Adrenal gland (tissue), 12 donors: Measurements from ENCODE around the gene MORN1. TPM values are rescaled to one million over a fixed set of nuclear protein-coding genes. Genes with fewer than 3 reads are reported as not detected.

Experiments used
- DNase-seq, 7 donors: peaks; one replicate each; pipeline ENCODE4 v3.0.0-alpha.2; 2019 to 2020
- H3K27ac ChIP-seq, 5 donors: fragments of 200-600 bp; sonication (generic) in 4 of 5; 1 replicate in 3 of 5; 2 replicates in 2 of 5; pipeline versions ENCODE4 v1.5.1 to v1.8.0; 2016 to 2020; ENCODE audit warnings: mild to moderate bottlenecking in 1 of 5
- H3K27me3 ChIP-seq: fragments of 200-600 bp; 2 replicates; pipeline ENCODE4 v1.8.0; 2021
- H3K36me3 ChIP-seq, 2 donors: fragments of 200-600 bp; replicated peaks in 1 of 2; 1 replicate in 1 of 2; 2 replicates in 1 of 2; pipeline versions ENCODE4 v1.5.1 to v1.8.0; 2018 to 2022
- H3K4me1 ChIP-seq, 2 donors: fragments of 200-600 bp; replicated peaks in 1 of 2; 1 replicate in 1 of 2; 2 replicates in 1 of 2; pipeline versions ENCODE4 v1.5.1 to v1.8.0; 2018 to 2021
- H3K4me3 ChIP-seq, 4 donors: fragments of 200-600 bp; sonication (generic) in 3 of 4; one replicate each; pipeline ENCODE4 v1.5.1; 2016 to 2018
- H3K9me3 ChIP-seq, 3 donors: fragments of 200-600 bp; sonication (generic) in 1 of 3; replicated peaks in 1 of 3; 1 replicate in 2 of 3; 2 replicates in 1 of 3; pipeline versions ENCODE4 v1.5.1 to v1.8.0; 2016 to 2021
- CTCF ChIP-seq, 6 experiments: fragments of 450-650 bp in 4 of 6; fragments of 200-600 bp in 2 of 6; sonication (generic) in 1 of 6; IDR thresholded peaks; 1 replicate in 5 of 6; 2 replicates in 1 of 6; pipeline versions ENCODE4 v1.5.1 to v1.8.0; 2016 to 2021; ENCODE audit warnings: antibody characterized with exemption in 6 of 6, mild to moderate bottlenecking in 2 of 6, moderate library complexity in 1 of 6
- POLR2A ChIP-seq, 2 donors: fragments of 450-650 bp; IDR thresholded peaks; one replicate each; pipeline ENCODE4 v1.6.1; 2017; ENCODE audit warnings: antibody characterized with exemption in 2 of 2, mild to moderate bottlenecking in 2 of 2, moderate library complexity in 1 of 2
- WGBS, 4 donors: extraction: QIAGEN DNeasy Blood & Tissue Kit in 2 of 4; methylation state at CpG; one replicate each; pipeline versions ENCODE4 v1.1.5 to v1.1.7; 2013 to 2017; 5-methylcytosine and 5-hydroxymethylcytosine counted together
- intact Hi-C, 2 donors: fragments of 100-400 bp; cut with DNase I; formaldehyde crosslinking; loops; one replicate each; pipeline versions ENCODE4 v1.14.1 to v1.15.0; 2022 to 2023
- polyA plus RNA-seq, 3 donors: library from polyadenylated mRNA; stranded (reverse); fragments of 200-250 nt in 2 of 3; fragments of 350-450 nt in 1 of 3; fragmentation: Illumina TruSeq in 1 of 3; extraction: RNeasy Lipid Tissue Mini Kit (QIAGEN cat#74804) in 1 of 3; gene quantifications; one replicate each; pipeline ENCODE4 v1.2.3, GENCODE V29; 2013 to 2014
- total RNA-seq, 9 donors: library from RNA; depleted of rRNA in 4 of 9; stranded (reverse); fragments of >200 nt in 4 of 9; fragments of 120-200 nt in 1 of 9; fragmentation: NEBNext Ultra II Directional in 1 of 9; extraction: Animal tissue kit (Norgen Biotek cat#: 25700) in 1 of 9; gene quantifications; one replicate each; pipeline versions ENCODE4 v1.1.0 to v1.2.4, GENCODE V29; 2013 to 2023
- donor health status: healthy with polysubstance abuse.
- donor health status: Bipolar disorder and iron deficiency.
- donor health status: DM: yes; HTN: yes; CAD: no.
- donor health status: DM: no; HTN: no; CAD: no.
- donor health status: DM: no; HTN: no; CAD: no.
- donor health status: DM: yes; HTN: yes; CAD: no.

MORN1 gene
- total and polyA plus RNA-seq, 12 donors, result 1.8 to 14.1 (median 8.7) TPM

GRCh38 chr1:2384130-2384860 is 7.1 kb downstream of the MORN1 start:
- peaks cover 0 to 7% of the 10 kb centered on the region in 2 donors for H3K36me3 ChIP-seq
- H3K9me3 ChIP-seq, result no peaks in the 10 kb centered on the region
- H3K4me3 ChIP-seq, result no peak overlapping the region
- peak in 5 of 7 donors; percentile 0 to 40 (median 11) for DNase-seq
- H3K4me1 ChIP-seq, result peaks cover 0 to 4% of the 10 kb centered on the region in 2 donors
- H3K27me3 ChIP-seq, result no peaks in the 10 kb centered on the region
- intact Hi-C loops, result no loop called here
- no peak overlapping the region for H3K27ac ChIP-seq
- WGBS, 4 donors, result 90 to 96% (median 91%) methylated on average over 21 of the region's 21 CpGs
- TF ChIP-seq CTCF (IDR thresholded peaks at IDR 0.05) (no peak), POLR2A (IDR thresholded peaks at IDR 0.05) (no peak)

- Histone ChIP-seq H3K27me3 (no peaks in the 10 kb centered on the region), H3K9me3 (no peaks in the 10 kb centered on the region), H3K36me3 (peaks cover 0 to 7% of the 10 kb centered on the region in 2 donors), H3K27ac (no peak overlapping the region), H3K4me3 (no peak overlapping the region), H3K4me1 (peaks cover 0 to 4% of the 10 kb centered on the region in 2 donors)
- intact Hi-C loops, result loop anchor here in 1 of 2 donors (2.0 kb wide), 1 partner anchor 187 kb away; no protein-coding TSS in a partner anchor
- peak in 4 of 7 donors; percentile 4 to 50 (median 12) for DNase-seq
- TF ChIP-seq CTCF (IDR thresholded peaks at IDR 0.05) (no peak), POLR2A (IDR thresholded peaks at IDR 0.05) (no peak)
- 72 to 89% (median 87%) methylated on average over 10 to 14 of the region's 14 CpGs for WGBS, 4 donors
Observed at GRCh38 chr1:2383576-2383975, 7.8 kb downstream of the MORN1 start.

GRCh38 chr1:2382621-2383361 is 8.6 kb downstream of the MORN1 start:
- DNase-seq, result peak in 3 of 7 donors; percentile 14 to 39 (median 35)
- Histone ChIP-seq H3K36me3 (peaks cover 0 to 5% of the 10 kb centered on the region in 2 donors), H3K9me3 (no peaks in the 10 kb centered on the region), H3K4me3 (no peak overlapping the region), H3K27me3 (no peaks in the 10 kb centered on the region), H3K4me1 (peaks cover 0 to 4% of the 10 kb centered on the region in 2 donors), H3K27ac (no peak overlapping the region)
- TF ChIP-seq POLR2A (IDR thresholded peaks at IDR 0.05) (no peak), CTCF (IDR thresholded peaks at IDR 0.05) (peak in 4 of 6 experiments; percentile 12 to 43 (median 28))
- intact Hi-C loops, result loop anchor here in 1 of 2 donors (2.0 kb wide), 1 partner anchor 186 kb away; no protein-coding TSS in a partner anchor
- WGBS, 4 donors, result 45 to 70% (median 55%) methylated on average over 4 to 13 of the region's 13 CpGs
